ENCODE data around the gene METTL21C.

METTL21C gene

DNA sequence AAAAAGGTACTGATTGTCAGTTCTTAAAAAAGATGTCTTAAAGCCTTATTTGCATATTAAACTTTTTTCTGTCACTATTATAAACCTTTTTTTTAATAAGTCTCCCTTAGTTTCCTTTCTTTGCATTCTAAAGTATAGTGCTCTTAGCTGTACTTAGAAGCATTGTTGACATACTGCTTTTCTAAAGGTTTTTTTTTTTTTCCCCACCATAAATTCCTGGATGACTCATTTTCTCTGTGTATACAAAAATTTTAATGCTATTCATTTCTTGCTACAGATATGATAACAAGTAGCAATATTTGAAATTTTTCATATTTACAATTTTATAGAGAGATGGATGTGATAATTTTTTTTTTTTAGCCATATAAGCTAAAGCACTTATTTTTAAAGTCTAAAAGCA is 43.5 kb downstream of the METTL21C start:
- Histone ChIP-seq H3K4me1 (ENCODE audit: control insufficient read depth, insufficient read depth, low read length, poor library complexity, severe bottlenecking) (no peaks in the 10 kb centered on the region), H3K27me3 (replicated peaks; ENCODE audit: control insufficient read depth, insufficient read depth, low read length, poor library complexity, severe bottlenecking) (no peaks in the 10 kb centered on the region), H3K9me3 (ENCODE audit: control insufficient read depth, low read length) (no peaks in the 10 kb centered on the region), H3K27ac (ENCODE audit: insufficient read depth, low read length, poor library complexity, severe bottlenecking) (no peak overlapping the region), H3K36me3 (ENCODE audit: control insufficient read depth, insufficient read depth, low read length) (peaks cover 19% of the 10 kb centered on the region), H3K4me3 (ENCODE audit: insufficient read depth, low read depth, low read length, poor library complexity, severe bottlenecking) (no peak overlapping the region)
- no peak for DNase-seq

DNA sequence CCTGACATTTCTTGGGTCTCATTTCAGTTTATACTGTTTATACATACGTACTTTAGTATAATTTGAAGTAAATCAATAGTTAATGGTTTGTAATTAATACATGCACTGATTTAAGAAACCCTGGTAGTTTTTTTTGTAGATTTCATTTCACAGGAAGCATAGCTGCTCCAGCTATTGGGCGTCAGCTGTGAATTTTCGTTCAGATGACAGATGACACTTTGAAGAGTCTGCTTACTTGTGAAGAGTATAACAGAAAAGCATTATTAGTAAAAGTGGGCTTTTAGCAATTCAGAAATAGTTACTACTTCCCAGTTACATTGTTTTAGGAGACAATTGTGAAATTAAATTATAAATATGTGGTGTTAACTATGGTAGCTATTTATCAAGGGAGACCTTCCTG is 44.4 kb downstream of the METTL21C start:
- Histone ChIP-seq H3K4me1 (ENCODE audit: control insufficient read depth, insufficient read depth, low read length, poor library complexity, severe bottlenecking) (no peaks in the 10 kb centered on the region), H3K27me3 (replicated peaks; ENCODE audit: control insufficient read depth, insufficient read depth, low read length, poor library complexity, severe bottlenecking) (no peaks in the 10 kb centered on the region), H3K9me3 (ENCODE audit: control insufficient read depth, low read length) (no peaks in the 10 kb centered on the region), H3K27ac (ENCODE audit: insufficient read depth, low read length, poor library complexity, severe bottlenecking) (no peak overlapping the region), H3K36me3 (ENCODE audit: control insufficient read depth, insufficient read depth, low read length) (peaks cover 29% of the 10 kb centered on the region), H3K4me3 (ENCODE audit: insufficient read depth, low read depth, low read length, poor library complexity, severe bottlenecking) (no peak overlapping the region)
- no peak for DNase-seq

DNA sequence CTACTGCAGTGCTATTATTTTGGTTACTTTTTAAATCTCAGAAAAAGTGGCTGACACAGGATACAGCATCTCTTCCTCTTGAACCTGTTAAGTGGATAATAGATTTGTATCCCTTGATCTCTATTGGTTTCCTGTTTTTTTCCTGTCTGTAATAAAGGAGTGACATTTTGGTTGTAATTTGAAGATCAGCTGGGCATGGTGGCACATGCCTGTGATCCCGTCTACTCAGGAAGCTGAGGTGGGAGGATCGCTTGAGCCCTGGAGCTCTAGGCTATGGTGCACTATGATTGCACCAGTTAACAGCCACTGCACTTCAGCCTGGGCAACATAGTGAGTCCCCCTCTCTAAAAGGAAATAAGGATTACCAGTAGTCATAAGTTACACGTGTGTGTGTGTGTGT is 46.8 kb downstream of the METTL21C start:
- Histone ChIP-seq H3K36me3 (ENCODE audit: control insufficient read depth, insufficient read depth, low read length) (peaks cover 47% of the 10 kb centered on the region), H3K4me1 (ENCODE audit: control insufficient read depth, insufficient read depth, low read length, poor library complexity, severe bottlenecking) (no peaks in the 10 kb centered on the region), H3K4me3 (ENCODE audit: insufficient read depth, low read depth, low read length, poor library complexity, severe bottlenecking) (no peak overlapping the region), H3K9me3 (ENCODE audit: control insufficient read depth, low read length) (no peaks in the 10 kb centered on the region), H3K27me3 (replicated peaks; ENCODE audit: control insufficient read depth, insufficient read depth, low read length, poor library complexity, severe bottlenecking) (no peaks in the 10 kb centered on the region), H3K27ac (ENCODE audit: insufficient read depth, low read length, poor library complexity, severe bottlenecking) (no peak overlapping the region)
- DNase-seq, result no peak

- no peaks in the 10 kb centered on the region for H3K4me1 ChIP-seq (ENCODE audit: control insufficient read depth, insufficient read depth, low read length, poor library complexity, severe bottlenecking)
- H3K9me3 ChIP-seq (ENCODE audit: control insufficient read depth, low read length), result no peaks in the 10 kb centered on the region
- DNase-seq, result no peak
- no peak overlapping the region for H3K4me3 ChIP-seq (ENCODE audit: insufficient read depth, low read depth, low read length, poor library complexity, severe bottlenecking)
- peaks cover 69% of the 10 kb centered on the region for H3K36me3 ChIP-seq (ENCODE audit: control insufficient read depth, insufficient read depth, low read length)
- no peak overlapping the region for H3K27ac ChIP-seq (ENCODE audit: insufficient read depth, low read length, poor library complexity, severe bottlenecking)
- no peaks in the 10 kb centered on the region for H3K27me3 ChIP-seq (replicated peaks; ENCODE audit: control insufficient read depth, insufficient read depth, low read length, poor library complexity, severe bottlenecking)
Observed at GRCh38 chr13:102645701-102646100, 49.1 kb downstream of the METTL21C start.

DNA sequence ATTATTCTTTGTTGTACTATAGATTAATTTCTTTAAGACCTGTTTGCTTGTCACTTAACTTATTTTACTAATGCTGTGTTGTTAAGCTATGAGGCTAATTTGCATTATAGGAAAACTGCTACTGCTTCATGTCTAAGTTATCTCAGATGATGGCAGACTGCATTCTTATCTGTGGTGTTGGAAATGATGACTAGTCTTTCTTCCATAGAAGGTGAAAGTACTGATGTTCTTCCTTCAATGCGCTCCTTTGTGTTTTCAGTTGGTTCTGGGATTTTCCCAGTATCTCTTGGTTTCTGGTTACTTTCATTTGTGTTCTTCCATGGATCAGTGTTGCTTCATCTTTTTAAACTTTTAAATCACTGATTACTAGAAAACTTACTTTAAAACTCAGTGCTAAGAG is 51.2 kb downstream of the METTL21C start:
- Histone ChIP-seq H3K9me3 (ENCODE audit: control insufficient read depth, low read length) (no peaks in the 10 kb centered on the region), H3K4me3 (ENCODE audit: insufficient read depth, low read depth, low read length, poor library complexity, severe bottlenecking) (no peak overlapping the region), H3K27me3 (replicated peaks; ENCODE audit: control insufficient read depth, insufficient read depth, low read length, poor library complexity, severe bottlenecking) (no peaks in the 10 kb centered on the region), H3K27ac (ENCODE audit: insufficient read depth, low read length, poor library complexity, severe bottlenecking) (no peak overlapping the region), H3K4me1 (ENCODE audit: control insufficient read depth, insufficient read depth, low read length, poor library complexity, severe bottlenecking) (no peaks in the 10 kb centered on the region), H3K36me3 (ENCODE audit: control insufficient read depth, insufficient read depth, low read length) (peaks cover 83% of the 10 kb centered on the region)
- no peak for DNase-seq

GRCh38 chr13:102642475-102642874 is 52.4 kb downstream of the METTL21C start:
- no peak overlapping the region for H3K27ac ChIP-seq (ENCODE audit: insufficient read depth, low read length, poor library complexity, severe bottlenecking)
- no peak for DNase-seq
- H3K36me3 ChIP-seq (ENCODE audit: control insufficient read depth, insufficient read depth, low read length), result peaks cover 84% of the 10 kb centered on the region
- H3K4me1 ChIP-seq (ENCODE audit: control insufficient read depth, insufficient read depth, low read length, poor library complexity, severe bottlenecking), result no peaks in the 10 kb centered on the region
- H3K9me3 ChIP-seq (ENCODE audit: control insufficient read depth, low read length), result no peaks in the 10 kb centered on the region
- no peaks in the 10 kb centered on the region for H3K27me3 ChIP-seq (replicated peaks; ENCODE audit: control insufficient read depth, insufficient read depth, low read length, poor library complexity, severe bottlenecking)
- no peak overlapping the region for H3K4me3 ChIP-seq (ENCODE audit: insufficient read depth, low read depth, low read length, poor library complexity, severe bottlenecking)

GRCh38 chr13:102642029-102642428 is 52.8 kb downstream of the METTL21C start:
- no peaks in the 10 kb centered on the region for H3K4me1 ChIP-seq (ENCODE audit: control insufficient read depth, insufficient read depth, low read length, poor library complexity, severe bottlenecking)
- DNase-seq, result no peak
- H3K27ac ChIP-seq (ENCODE audit: insufficient read depth, low read length, poor library complexity, severe bottlenecking), result no peak overlapping the region
- H3K9me3 ChIP-seq (ENCODE audit: control insufficient read depth, low read length), result no peaks in the 10 kb centered on the region
- H3K27me3 ChIP-seq (replicated peaks; ENCODE audit: control insufficient read depth, insufficient read depth, low read length, poor library complexity, severe bottlenecking), result no peaks in the 10 kb centered on the region
- peaks cover 87% of the 10 kb centered on the region for H3K36me3 ChIP-seq (ENCODE audit: control insufficient read depth, insufficient read depth, low read length)
- no peak overlapping the region for H3K4me3 ChIP-seq (ENCODE audit: insufficient read depth, low read depth, low read length, poor library complexity, severe bottlenecking)

GRCh38 chr13:102638741-102639140 is 56.1 kb downstream of the METTL21C start:
- no peaks in the 10 kb centered on the region for H3K9me3 ChIP-seq (ENCODE audit: control insufficient read depth, low read length)
- no peak overlapping the region for H3K27ac ChIP-seq (ENCODE audit: insufficient read depth, low read length, poor library complexity, severe bottlenecking)
- H3K4me1 ChIP-seq (ENCODE audit: control insufficient read depth, insufficient read depth, low read length, poor library complexity, severe bottlenecking), result no peaks in the 10 kb centered on the region
- H3K4me3 ChIP-seq (ENCODE audit: insufficient read depth, low read depth, low read length, poor library complexity, severe bottlenecking), result no peak overlapping the region
- H3K36me3 ChIP-seq (ENCODE audit: control insufficient read depth, insufficient read depth, low read length), result peaks cover 95% of the 10 kb centered on the region
- H3K27me3 ChIP-seq (replicated peaks; ENCODE audit: control insufficient read depth, insufficient read depth, low read length, poor library complexity, severe bottlenecking), result no peaks in the 10 kb centered on the region
- DNase-seq, result no peak

Data from effector memory CD4-positive, alpha-beta T cell (primary cell).